MG63 (cell line): ENCODE results near the gene OTOGL. TPM values are rescaled to one million over a fixed set of nuclear protein-coding genes. Genes with fewer than 3 reads are reported as not detected.
"Not testable (repeated sequence)": the region's sequence is repeated elsewhere in the genome, so short reads cannot be mapped to it uniquely, and the experiment has no call there.

Source experiments
- DNase-seq: peaks from one replicate; pipeline ENCODE4 v3.0.0-alpha.2; 2020
- H3K27me3 ChIP-seq: fragments of 250-450 bp; sonication (Bioruptor Pico); 2 replicates; pipeline ENCODE4 v1.5.1; 2020; ENCODE audit warnings: mild to moderate bottlenecking, moderate library complexity
- H3K36me3 ChIP-seq: fragments of 250-450 bp; sonication (Bioruptor Pico); 2 replicates; pipeline ENCODE4 v1.5.1; 2020; ENCODE audit warnings: mild to moderate bottlenecking, moderate library complexity
- H3K4me3 ChIP-seq: fragments of 250-450 bp; sonication (Bioruptor Pico); 2 replicates; pipeline ENCODE4 v1.5.1; 2020; ENCODE audit warnings: mild to moderate bottlenecking, moderate library complexity
- H3K9me3 ChIP-seq: fragments of 250-450 bp; sonication (Bioruptor Pico); 2 replicates; pipeline ENCODE4 v1.5.1; 2020; ENCODE audit warnings: mild to moderate bottlenecking, moderate library complexity
- total RNA-seq: library from RNA; depleted of rRNA; stranded (reverse); fragments of >200 nt; shearing (Covaris generic); gene quantifications from 2 replicates; pipeline ENCODE4 v1.2.3, GENCODE V29; 2014; ENCODE audit warnings: low replicate concordance; rRNA removed

The OTOGL gene, protein sequence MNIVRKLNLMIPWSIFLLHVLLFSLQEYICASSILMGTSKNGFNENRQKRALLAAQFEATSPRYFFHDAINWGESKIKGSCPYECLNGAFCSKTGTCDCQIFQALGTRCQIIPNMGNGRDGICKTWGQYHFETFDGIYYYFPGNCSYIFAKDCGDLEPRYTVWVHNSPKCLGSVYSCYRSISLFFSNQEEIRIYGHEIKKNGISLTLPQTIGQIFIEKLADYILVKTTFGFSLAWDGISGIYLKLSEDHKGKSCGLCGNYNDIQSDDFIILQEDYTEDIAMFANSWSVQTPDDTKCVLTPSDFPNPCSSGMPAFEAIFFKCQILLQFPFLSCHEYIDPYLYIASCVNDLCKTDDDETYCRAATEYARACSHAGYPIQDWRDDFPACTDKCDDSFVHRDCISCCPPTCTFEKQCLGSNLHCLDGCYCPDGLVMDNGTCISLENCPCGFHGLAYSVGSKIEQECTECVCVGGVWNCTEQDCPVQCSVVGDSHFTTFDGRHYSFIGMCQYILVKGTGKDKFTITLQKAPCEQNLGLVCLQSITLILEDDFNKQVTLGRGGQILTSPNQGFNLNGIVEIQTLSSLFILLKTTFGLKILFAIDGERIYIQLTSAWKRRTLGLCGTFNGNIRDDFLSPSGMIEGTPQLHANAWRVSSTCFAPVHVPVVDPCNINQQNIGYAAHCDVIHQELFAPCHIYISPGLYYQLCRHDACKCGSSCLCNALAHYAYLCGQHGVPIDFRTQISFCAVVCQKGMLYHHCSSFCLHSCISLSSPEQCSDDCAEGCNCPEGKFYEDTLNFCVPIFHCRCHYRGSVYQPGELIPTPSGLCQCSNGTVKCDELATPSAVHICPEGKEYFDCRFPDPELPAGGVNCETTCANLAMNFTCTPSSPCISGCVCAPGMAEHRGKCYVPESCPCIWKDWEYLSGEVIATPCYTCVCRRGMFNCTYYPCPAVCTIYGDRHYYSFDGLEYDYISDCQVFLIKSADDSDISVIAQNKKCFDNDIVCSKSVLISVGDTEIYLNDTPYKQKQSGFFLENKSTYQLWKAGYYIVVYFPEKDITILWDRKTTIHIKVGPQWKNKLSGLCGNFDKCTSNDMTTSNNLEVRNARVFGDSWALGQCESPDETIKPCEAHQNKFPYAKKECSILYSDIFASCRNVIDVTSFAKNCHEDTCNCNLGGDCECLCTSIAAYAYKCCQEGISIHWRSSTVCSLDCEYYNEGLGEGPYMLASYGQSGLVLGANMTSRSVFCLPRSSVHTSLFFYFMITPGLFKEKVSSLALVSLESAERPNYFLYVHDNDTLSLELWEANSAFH (N-terminal part only)
- total RNA-seq, result 0.32 TPM in 1 of 2 replicates, not detected in the other

DNA sequence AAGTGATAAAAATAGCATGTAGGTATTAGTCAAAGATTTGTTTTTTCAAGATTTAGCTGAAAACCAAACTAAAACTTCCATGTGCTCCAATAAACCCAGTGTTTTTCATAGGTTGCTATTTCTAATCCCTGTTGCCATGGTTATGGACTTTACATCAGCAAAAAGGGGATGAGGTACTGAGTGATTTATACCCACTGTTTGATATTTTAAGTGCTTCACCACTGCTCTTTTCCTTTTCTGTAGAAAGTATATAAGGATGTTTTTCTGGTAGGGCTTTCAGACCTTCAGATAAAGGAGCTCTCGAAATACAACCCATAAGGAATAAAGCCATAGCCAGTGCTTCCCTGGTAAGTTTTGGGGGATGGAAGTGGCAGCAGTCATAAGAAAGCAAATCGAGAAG, at the start of gene OTOGL:
OTOGL (plus strand) TSS at position 279 of the 400 bp plus-strand sequence. CDS start 109,895 bp downstream, outside the sequence.
- H3K27me3 ChIP-seq, result no peaks in the 10 kb centered on the region
- H3K4me3 ChIP-seq, result no peak within 1 kb of the TSS
- DNase-seq, result no peak
- no peaks in the 10 kb centered on the region for H3K36me3 ChIP-seq
- no peaks in the 10 kb centered on the region for H3K9me3 ChIP-seq

DNA sequence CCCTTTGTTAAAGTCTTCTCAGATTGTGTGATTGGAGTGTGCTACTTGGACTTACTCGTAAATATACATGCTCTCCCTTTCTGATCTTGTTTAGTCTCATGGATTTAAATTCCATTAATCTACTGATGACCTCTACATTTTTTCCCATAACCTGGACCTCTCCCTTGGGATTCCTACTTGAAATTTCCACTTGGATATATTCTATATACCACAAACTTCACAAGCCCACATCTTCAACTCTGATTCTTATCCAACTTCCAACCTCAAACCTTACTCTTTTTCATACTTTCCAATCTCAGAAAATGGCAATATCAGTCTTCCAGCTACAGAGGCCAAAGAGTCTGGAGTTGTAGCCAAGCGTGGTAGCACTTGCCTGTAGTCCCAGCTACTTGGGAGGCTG, 49.1 kb upstream of the OTOGL start:
- Histone ChIP-seq H3K27me3 (no peaks in the 10 kb centered on the region), H3K9me3 (no peaks in the 10 kb centered on the region; the same call in 1 of the 2 replicates), H3K4me3 (no peak overlapping the region), H3K36me3 (no peaks in the 10 kb centered on the region)
- DNase-seq, result no peak

DNA sequence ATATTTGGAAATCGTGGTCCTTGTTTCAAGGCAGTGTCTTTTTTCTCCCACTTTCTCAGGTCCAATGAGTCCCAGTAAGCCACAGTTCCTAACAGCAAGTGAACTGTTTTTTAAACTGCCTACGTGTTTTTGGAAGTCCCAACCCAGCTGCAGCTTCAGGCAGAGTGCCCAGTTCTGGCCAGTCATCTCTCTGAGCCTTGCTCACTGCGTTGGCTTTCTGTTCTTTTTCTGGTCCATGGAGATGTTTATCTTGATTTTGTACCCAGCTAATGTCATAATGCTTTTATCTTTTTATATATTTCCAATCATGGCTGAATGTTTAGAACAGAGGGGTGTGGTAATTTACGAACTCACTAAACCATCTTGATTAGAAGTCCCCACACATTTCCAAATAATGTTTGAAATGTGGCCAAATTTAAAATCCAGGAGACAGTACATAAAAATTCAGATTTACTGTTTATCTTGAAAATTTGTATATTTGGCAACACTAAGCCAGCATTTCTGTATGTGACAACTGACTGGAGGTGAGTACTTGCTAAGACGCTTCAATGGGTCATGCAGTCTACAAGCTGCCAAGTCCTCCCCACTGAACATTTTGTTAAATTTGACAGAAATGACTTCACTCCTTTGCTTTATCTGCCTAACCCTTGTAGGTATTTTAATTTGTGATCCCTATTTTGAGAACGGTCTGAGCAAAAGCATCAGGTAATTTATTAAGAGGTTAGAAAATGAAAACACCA, 46.1 kb upstream of the OTOGL start:
- no peaks in the 10 kb centered on the region for H3K27me3 ChIP-seq
- no peak overlapping the region for H3K4me3 ChIP-seq
- H3K9me3 ChIP-seq, result no peaks in the 10 kb centered on the region; the same call in 1 of the 2 replicates
- H3K36me3 ChIP-seq, result no peaks in the 10 kb centered on the region
- DNase-seq, result peak; percentile 93

DNA sequence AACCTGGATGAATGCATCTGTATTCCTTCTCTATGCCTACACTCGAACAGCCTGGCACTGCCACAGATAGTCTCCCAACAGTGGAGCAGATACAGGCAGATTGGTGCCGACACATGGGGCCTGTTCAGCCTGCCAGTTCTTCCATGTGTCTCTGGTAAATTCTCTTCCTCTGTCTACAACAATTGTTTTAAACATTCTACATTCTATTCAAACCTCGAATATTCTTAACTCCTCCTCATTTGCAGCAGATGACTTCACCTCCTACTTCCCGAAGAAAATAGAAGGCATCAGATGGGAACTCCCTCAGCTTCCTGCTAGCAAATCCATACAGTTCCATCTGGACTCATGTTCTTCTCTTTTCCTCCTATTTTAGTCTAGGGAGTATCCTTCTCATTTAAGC, 43.1 kb upstream of the OTOGL start:
- H3K27me3 ChIP-seq, result no peaks in the 10 kb centered on the region
- no peak for DNase-seq
- H3K4me3 ChIP-seq, result no peak overlapping the region
- no peaks in the 10 kb centered on the region for H3K9me3 ChIP-seq
- H3K36me3 ChIP-seq, result no peaks in the 10 kb centered on the region

DNA sequence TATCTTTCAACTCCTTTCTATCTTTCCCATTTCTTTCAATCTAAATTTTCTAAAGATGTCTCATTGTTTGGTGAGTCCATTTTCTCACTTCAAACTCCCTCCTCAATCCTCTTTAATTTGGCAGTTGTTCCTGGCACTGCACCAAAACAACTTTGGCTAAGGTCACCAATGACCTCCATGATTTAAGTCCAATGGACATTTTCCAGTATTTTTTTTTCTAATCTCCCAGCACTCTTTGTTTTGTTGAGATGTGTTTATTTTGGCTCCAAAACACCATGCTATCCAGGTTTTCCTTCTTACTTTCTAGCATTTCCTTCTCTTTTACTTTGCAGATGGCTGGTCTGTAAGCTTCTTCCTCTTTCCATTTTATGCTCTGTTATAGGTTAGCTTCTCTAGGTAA, 42.5 kb upstream of the OTOGL start:
- peak; percentile 34 for DNase-seq
- H3K9me3 ChIP-seq, result no peaks in the 10 kb centered on the region

DNA sequence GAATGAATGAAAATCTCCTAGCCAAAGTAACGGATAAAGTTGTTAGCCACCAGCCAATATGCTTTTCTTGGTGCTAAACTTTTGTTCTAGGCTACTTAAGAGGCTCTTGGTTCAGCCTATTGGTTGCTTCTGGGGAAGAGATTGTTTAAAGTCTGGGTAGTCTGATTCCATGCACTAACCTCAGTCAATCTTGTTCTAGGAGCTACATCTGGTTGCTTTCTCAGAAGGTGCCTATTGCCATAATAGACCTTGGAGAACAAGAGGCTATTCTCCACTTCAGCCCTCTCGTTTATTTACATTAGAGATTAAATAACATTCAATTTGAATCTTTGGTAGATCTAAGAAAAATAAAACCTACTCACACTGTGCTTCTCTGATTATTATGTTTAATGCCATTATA, 40.8 kb upstream of the OTOGL start:
- H3K36me3 ChIP-seq, result no peaks in the 10 kb centered on the region
- H3K4me3 ChIP-seq, result no peak overlapping the region
- no peaks in the 10 kb centered on the region for H3K9me3 ChIP-seq
- no peak for DNase-seq
- H3K27me3 ChIP-seq, result no peaks in the 10 kb centered on the region

More for the DNA sequence above, 42.5 kb upstream of the OTOGL start:
- Histone ChIP-seq H3K27me3 (no peaks in the 10 kb centered on the region), H3K36me3 (no peaks in the 10 kb centered on the region), H3K4me3 (no peak overlapping the region)

- Histone ChIP-seq H3K4me3 (no peak overlapping the region), H3K36me3 (no peaks in the 10 kb centered on the region), H3K27me3 (no peaks in the 10 kb centered on the region), H3K9me3 (no peaks in the 10 kb centered on the region)
- DNase-seq, result no peak
These were observed 40.2 kb upstream of the OTOGL start for GRCh38 chr12:80059102-80059501.

DNA sequence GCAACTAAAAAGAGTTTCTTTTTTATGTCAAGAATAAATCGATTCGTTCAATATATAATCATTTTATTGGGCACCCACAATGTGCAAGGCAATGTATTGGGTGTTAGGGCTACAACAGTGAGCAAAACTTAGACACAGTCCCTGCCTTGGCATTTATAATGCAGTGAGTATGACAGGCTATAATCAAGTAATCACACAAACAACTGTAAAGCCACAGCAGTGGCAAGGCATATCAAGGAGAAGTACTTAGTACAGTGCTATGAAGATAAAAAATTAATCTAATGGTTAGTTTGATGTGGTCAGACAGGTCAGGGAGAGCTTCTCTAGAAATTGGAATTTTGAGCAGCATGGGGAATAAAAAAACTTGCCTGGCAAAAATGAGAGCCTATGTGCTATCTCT, 39.5 kb upstream of the OTOGL start:
- no peaks in the 10 kb centered on the region for H3K9me3 ChIP-seq
- no peak overlapping the region for H3K4me3 ChIP-seq
- no peak for DNase-seq
- no peaks in the 10 kb centered on the region for H3K27me3 ChIP-seq
- H3K36me3 ChIP-seq, result no peaks in the 10 kb centered on the region

- H3K27me3 ChIP-seq, result no peaks in the 10 kb centered on the region
- H3K4me3 ChIP-seq, result no peak overlapping the region
- H3K36me3 ChIP-seq, result no peaks in the 10 kb centered on the region
- H3K9me3 ChIP-seq, result no peaks in the 10 kb centered on the region
- no peak for DNase-seq
These were observed 35.1 kb upstream of the OTOGL start for GRCh38 chr12:80064269-80064668.

DNA sequence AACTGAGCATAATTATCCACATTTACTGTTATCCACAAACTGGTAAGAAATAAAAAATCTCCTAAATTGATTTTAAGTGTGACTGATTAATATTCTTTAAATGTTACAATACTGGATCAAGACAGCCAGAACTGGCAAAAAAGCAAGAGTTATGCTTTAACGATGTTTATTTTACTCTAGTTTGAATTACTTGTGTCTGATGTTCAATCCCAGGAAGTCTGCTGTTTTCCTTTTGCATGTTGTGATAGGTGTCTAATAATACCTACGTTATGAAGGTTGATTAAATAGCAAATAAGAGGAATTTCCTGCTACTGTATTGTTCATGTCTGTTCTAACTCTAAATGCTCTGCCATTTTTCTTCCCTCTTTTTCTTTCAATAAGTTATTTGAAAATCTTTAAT, 34.4 kb upstream of the OTOGL start:
- no peak overlapping the region for H3K4me3 ChIP-seq
- no peaks in the 10 kb centered on the region for H3K36me3 ChIP-seq
- H3K9me3 ChIP-seq, result no peaks in the 10 kb centered on the region
- H3K27me3 ChIP-seq, result no peaks in the 10 kb centered on the region
- DNase-seq, result no peak

DNA sequence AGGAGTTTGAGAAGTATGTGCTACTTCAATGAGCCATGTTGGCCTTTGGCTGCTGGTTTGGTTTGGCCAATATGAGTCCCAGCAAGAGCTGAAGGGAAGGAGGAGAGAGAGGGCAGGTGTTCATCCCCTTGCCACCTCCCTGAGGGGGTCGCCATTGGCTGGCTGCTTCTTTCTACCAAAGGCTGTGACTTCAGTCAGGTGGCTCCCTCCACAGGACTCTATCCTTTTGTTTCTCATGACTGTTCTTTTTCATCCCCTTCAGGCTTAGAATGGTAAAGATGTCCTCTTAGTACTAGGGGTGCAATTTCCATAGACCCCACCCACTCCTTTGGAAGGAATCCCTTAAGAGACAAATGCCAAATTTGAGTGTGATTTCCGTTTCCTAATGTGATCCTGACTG, 31.2 kb upstream of the OTOGL start:
- H3K27me3 ChIP-seq, result no peaks in the 10 kb centered on the region
- H3K36me3 ChIP-seq, result no peaks in the 10 kb centered on the region
- H3K9me3 ChIP-seq, result peaks cover 4% of the 10 kb centered on the region; the same call in 1 of the 2 replicates
- DNase-seq, result no peak
- no peak overlapping the region for H3K4me3 ChIP-seq

- not testable (repeated sequence) for H3K4me3 ChIP-seq, H3K27me3 ChIP-seq, DNase-seq, H3K36me3 ChIP-seq, H3K9me3 ChIP-seq
These were observed 15.3 kb upstream of the OTOGL start for GRCh38 chr12:80083892-80084614.

DNA sequence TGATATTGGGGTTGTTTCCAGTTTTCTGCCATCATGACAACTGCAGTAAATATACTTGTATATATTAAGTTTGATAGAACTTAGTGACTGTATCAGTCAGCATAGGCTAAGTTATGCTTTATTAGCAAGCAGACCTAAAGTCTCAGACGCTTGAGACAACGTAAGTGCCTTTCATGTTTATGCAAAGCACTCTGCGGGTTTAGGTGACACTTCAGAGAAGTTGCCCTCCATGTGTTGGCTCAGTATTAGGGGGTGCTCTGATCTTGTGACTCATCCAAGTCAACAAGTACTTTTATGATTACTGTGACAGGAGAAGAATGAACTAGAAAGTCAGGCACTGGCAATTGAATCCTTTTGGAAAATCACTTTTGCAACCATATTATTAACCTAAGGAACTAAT, 13.3 kb upstream of the OTOGL start:
- peaks cover 6% of the 10 kb centered on the region for H3K9me3 ChIP-seq
- H3K27me3 ChIP-seq, result no peaks in the 10 kb centered on the region
- DNase-seq, result no peak
- no peaks in the 10 kb centered on the region for H3K36me3 ChIP-seq
- H3K4me3 ChIP-seq, result no peak overlapping the region

GRCh38 chr12:80087486-80088213, 11.7 kb upstream of the OTOGL start:
- no peaks in the 10 kb centered on the region for H3K27me3 ChIP-seq
- DNase-seq, result no peak
- no peak overlapping the region for H3K4me3 ChIP-seq
- peaks cover 5% of the 10 kb centered on the region for H3K9me3 ChIP-seq
- H3K36me3 ChIP-seq, result no peaks in the 10 kb centered on the region

DNA sequence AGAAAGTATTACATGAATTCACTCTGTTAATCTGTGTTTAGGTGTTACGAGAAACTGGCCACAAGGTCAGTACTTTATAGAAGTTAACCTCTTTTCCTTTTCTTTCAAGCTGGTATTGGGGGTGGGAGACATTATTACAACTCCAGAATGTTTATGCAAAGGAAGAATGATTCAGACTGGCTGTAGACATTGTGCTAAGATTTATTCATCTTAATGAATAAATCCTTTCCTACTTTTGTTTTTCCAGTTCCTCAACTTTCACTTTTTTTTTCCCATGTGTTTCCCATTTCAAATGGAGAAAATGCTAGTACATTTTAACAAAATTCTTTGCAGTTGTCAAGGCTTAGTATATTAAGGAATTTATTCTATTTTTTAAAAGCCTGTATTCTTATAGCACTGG, 1.3 kb downstream of the OTOGL start:
- H3K27me3 ChIP-seq, result no peaks in the 10 kb centered on the region
- H3K36me3 ChIP-seq, result no peaks in the 10 kb centered on the region
- no peak overlapping the region for H3K4me3 ChIP-seq
- no peak for DNase-seq
- H3K9me3 ChIP-seq, result no peaks in the 10 kb centered on the region
